Omental fat pad (tissue), 4 donors: Measurements from ENCODE around the gene BTBD1. TPM values are rescaled to one million over a fixed set of nuclear protein-coding genes. Genes with fewer than 3 reads are reported as not detected.
"Not testable (repeated sequence)": the region's sequence is repeated elsewhere in the genome, so short reads cannot be mapped to it uniquely, and the experiment has no call there.

Experiments used
- ATAC-seq: fragments of 150-250 bp; one replicate; pipeline ENCODE4 v1.9.1; 2016; ENCODE audit warnings: mild to moderate bottlenecking, moderate library complexity; ENCODE audit not compliant: low FRiP score
- DNase-seq: peaks from one replicate; pipeline ENCODE4 v3.0.0-alpha.2; 2019; ENCODE audit warnings: low spot score
- CTCF ChIP-seq, 3 donors: fragments of 450-650 bp; IDR thresholded peaks; one replicate each; pipeline ENCODE4 v1.5.1; 2016 to 2017; ENCODE audit warnings: antibody characterized with exemption in 3 of 3, mild to moderate bottlenecking in 3 of 3, moderate library complexity in 2 of 3
- total RNA-seq, 4 donors: library from RNA; depleted of rRNA; stranded (reverse); fragments of >200 nt; gene quantifications; one replicate each; pipeline ENCODE4 v1.1.0, GENCODE V29; 2016

Gene BTBD1
- total RNA-seq, 4 donors from 2014 or later: 56.9 to 104 (median 84.7) TPM

GRCh38 chr15:83011271-83012075 lies 55.6 kb downstream of the BTBD1 start, which contains the start of gene C15orf40:
Gene C15orf40 (minus strand): TSS chr15:83011639. CDS start chr15:83011607, 32 bp downstream.
- ATAC-seq (peak; percentile 98), DNase-seq (peak; percentile 49)
- TF ChIP-seq CTCF (IDR thresholded peaks at IDR 0.05): no peak

GRCh38 chr15:83010709-83011270 lies 56.3 kb downstream of the BTBD1 start:
- TF ChIP-seq CTCF (IDR thresholded peaks at IDR 0.05): peak in 1 of 3 donors; percentile 18
- ATAC-seq (peak; percentile 70), DNase-seq (peak; percentile 56)

GRCh38 chr15:83000672-83001031 lies 66.4 kb downstream of the BTBD1 start:
- not testable (repeated sequence) for DNase-seq, ATAC-seq

GRCh38 chr15:82999905-83000671 lies 67.0 kb downstream of the BTBD1 start:
- ATAC-seq (peak; percentile 59), DNase-seq (no peak)
- TF ChIP-seq CTCF (IDR thresholded peaks at IDR 0.05): no peak

- no peak for ATAC-seq
Measured at GRCh38 chr15:82999426-82999825, 67.6 kb downstream of the BTBD1 start.

GRCh38 chr15:82995938-82996337 lies 71.1 kb downstream of the BTBD1 start:
- no peak for TF ChIP-seq CTCF (IDR thresholded peaks at IDR 0.05)
- DNase-seq (no peak), ATAC-seq (no peak)

More at GRCh38 chr15:82999426-82999825, 67.6 kb downstream of the BTBD1 start:
- TF ChIP-seq CTCF (IDR thresholded peaks at IDR 0.05): no peak
- DNase-seq: no peak

- no peak for TF ChIP-seq CTCF (IDR thresholded peaks at IDR 0.05)
- DNase-seq (no peak), ATAC-seq (no peak)
Measured at GRCh38 chr15:82995076-82995475, 72.0 kb downstream of the BTBD1 start.
